Hepatic stellate cell (primary cell): ENCODE results near the gene MPDZ.

ENCODE experiments used
- DNase-seq: peaks from one replicate; pipeline ENCODE4 v3.0.0; 2011; ENCODE audit warnings: low spot score

MPDZ gene

GRCh38 chr9:13076616-13077015 is 202.9 kb downstream of the MPDZ start:
- no peak for DNase-seq

- DNase-seq = no peak
Observed at GRCh38 chr9:13071921-13072320, 207.6 kb downstream of the MPDZ start.

GRCh38 chr9:13070612-13071595 is 208.6 kb downstream of the MPDZ start:
- DNase-seq = no peak

GRCh38 chr9:13069498-13069897 is 210.0 kb downstream of the MPDZ start:
- no peak for DNase-seq

- DNase-seq = no peak
Observed at GRCh38 chr9:13064676-13065075, 214.8 kb downstream of the MPDZ start.

GRCh38 chr9:13063880-13064459 is 215.5 kb downstream of the MPDZ start:
- DNase-seq = no peak

- DNase-seq = no peak
Observed at GRCh38 chr9:13061390-13061789, 218.1 kb downstream of the MPDZ start.
